DMS53 treated with DMSO at 0.1 percent for 48 hours (cell line): ENCODE data around the gene EXOC4.
"Not testable (repeated sequence)": the region's sequence is repeated elsewhere in the genome, so short reads cannot be mapped to it uniquely, and the experiment has no call there.

Experiments used
- DNase-seq: peaks from one replicate; lab custom pipeline; 2025; ENCODE audit not compliant: unreplicated experiment; lab: John Stamatoyannopoulos, UW

Gene EXOC4

DNA sequence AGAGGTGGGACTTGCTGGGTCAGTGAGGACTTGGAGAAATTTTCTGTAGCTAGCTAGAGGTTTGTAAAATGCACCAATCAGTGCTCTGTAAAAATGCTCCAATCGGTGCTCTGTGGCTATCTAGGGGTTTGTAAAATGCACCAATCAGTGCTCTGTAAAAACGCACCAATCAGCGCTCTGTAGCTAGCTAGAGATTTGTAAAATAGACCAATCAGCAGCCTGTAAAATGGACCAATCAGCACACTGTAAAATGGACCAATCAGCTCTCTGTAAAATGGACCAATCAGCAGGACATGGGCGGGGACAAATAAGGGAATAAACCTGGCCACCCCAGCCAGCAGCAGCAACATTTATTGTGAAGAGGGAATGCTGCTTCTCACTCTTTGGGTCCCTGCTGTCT is 526.7 kb downstream of the EXOC4 start:
- DNase-seq: not testable (repeated sequence)

GRCh38 chr7:133780912-133781311 is 528.0 kb downstream of the EXOC4 start:
- DNase-seq: no peak

GRCh38 chr7:133781486-133782090 is 528.7 kb downstream of the EXOC4 start:
- DNase-seq: no peak

- no peak for DNase-seq
These were observed 529.6 kb downstream of the EXOC4 start for GRCh38 chr7:133782470-133782869.

- DNase-seq: no peak
These were observed 530.4 kb downstream of the EXOC4 start for GRCh38 chr7:133783276-133783675.

DNA sequence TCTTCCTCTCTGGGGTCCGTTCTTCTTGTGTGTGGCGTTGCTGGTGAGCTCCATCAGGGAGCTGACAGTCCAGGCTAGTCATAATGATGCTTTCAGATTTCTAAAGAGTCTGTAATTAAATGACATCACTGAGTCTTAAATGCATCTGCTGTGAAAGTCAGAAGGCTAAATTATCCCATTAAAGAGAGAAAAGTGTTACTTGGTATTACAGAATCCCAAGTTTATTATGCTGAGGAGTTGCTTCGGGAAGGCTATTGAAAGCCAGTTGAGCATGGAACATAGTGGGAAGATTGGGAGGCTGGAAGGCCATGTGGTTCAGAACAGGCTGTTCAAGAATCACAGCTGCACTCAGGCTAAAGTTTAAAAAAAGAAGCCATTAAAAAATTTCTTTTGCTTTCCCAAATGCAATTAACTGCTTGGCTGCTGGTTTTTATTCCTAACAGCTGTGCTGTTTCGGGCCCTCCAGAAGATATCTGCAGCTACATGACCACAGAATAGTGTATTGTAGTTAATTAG is 531.7 kb downstream of the EXOC4 start:
- no peak for DNase-seq

DNA sequence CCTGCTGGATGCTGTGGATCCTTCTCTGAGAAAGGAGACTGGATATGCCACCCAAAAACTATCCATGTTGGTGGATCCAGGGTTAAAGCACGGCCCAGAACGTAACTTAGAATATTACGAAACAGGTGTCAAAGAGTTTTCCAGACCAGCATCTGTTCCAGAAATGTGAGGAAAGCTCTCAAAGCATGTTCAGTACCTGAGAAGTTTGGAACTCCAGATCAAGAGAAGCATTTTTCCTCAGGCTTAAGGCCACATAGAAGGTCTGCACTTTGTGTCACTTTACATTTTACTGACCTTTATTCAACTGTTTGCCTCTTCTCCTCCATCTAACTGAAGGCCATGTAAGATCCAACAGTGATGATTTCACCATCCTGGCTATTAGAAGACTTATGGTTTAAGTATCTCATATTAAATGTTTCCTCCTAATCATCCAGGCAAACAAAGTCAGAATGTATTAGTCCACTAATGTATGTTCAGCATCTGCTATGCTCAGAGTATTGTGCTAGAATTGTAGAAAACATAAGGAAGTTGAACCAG is 533.6 kb downstream of the EXOC4 start:
- no peak for DNase-seq

GRCh38 chr7:133789974-133790373 is 537.1 kb downstream of the EXOC4 start:
- no peak for DNase-seq

- no peak for DNase-seq
These were observed 538.0 kb downstream of the EXOC4 start for GRCh38 chr7:133790911-133791310.

DNA sequence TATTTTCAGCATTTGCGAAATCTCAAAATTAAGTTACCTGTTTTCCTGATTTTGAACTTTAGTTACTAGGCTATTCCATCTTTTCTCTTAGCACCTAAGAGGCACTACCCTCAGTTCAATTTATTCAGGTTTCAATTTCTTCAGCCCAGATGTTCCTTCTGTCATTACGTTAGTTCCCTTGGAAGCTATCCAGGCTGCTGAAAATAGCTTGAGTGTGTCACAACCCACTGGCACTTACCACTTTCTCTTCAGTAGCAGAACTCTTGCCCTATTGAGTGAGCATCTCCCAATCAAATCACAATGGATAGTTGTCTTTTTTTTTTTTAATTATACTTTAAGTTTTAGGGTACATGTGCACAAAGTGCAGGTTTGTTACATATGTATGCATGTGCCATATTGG is 541.6 kb downstream of the EXOC4 start:
- no peak for DNase-seq

DNA sequence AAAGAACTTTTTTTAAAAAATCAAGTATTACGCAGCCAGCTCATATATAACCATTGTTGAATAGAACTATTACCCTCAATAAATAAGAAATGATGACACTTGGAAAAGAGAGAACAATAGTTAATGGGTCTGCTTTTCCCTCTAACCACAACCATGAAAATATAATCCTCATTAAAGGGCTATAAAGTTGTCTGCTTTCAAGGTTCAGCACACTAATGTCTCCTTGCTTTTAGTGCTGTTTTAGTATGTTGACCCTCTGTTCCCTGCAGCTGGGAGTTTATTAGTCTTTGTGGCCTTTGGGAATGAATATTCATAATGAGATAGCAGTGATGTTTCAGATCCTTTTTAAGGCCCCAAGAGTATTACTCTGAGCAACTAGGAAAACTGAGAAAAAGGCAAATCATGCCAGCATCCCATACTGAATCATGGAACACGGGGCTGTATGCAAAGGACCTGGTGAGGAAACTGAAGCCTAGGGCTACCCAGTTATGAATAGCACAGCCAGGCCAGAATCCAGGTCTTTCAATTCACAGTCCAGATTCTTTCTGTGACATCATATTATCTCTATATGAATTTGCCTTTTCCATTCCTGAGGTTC is 542.3 kb downstream of the EXOC4 start:
- DNase-seq: no peak

GRCh38 chr7:133796782-133797745 is 544.2 kb downstream of the EXOC4 start:
- no peak for DNase-seq

DNA sequence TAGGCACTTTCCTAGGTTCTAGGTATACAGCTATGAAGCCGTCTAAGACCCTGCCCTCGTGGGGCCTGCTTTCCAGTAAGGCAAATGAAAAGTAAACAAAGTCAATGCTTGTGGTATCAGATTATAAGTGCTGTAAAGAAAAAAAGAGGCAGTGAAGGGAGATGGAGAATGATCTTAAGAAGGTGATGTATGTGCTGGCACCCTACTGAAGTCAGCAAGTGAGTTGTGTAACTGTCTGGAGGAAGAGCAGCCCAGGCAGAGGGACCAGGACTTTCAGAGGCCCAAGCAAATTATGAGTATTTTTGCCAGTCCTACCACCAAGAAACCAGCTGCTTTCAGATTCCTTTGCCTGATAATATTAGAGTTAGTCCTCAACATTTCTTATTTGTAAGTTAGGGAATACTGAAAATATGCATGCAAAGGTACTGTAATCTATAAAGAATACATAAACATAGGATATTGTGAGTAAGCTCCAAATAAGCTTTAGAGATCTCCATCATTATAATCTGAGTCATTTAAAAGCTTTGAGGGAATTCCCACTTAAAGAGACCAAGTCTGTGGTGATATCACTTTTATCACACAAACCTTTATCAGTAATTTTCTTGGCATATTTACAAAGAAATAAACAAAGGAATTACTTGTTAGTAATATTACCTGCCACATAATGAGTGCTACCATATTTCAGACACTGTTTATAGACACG is 545.1 kb downstream of the EXOC4 start:
- no peak for DNase-seq

DNA sequence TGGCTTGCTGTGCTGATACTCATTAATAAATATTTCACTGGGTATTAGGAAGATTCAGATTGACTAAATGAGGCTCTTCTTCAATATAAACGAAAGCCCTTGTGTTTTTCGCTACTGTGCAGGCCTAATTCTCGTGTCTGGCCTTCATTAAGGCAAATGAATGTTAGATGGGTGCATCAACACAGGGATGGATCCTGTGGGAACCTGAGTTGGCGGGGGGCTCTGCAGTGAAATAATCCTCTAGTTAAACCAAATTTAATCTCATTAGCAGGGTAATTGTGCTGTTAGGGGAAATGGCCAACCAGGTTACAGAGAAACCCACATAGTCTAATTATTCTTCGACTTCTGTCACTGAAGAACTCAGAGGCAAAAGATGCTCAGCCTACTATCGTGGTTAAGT is 548.5 kb downstream of the EXOC4 start:
- no peak for DNase-seq

- DNase-seq: no peak
These were observed 551.2 kb downstream of the EXOC4 start for GRCh38 chr7:133804127-133804526.

- DNase-seq: no peak
These were observed 552.5 kb downstream of the EXOC4 start for GRCh38 chr7:133805426-133805825.

GRCh38 chr7:133807624-133808492 is 555.0 kb downstream of the EXOC4 start:
- DNase-seq: no peak

DNA sequence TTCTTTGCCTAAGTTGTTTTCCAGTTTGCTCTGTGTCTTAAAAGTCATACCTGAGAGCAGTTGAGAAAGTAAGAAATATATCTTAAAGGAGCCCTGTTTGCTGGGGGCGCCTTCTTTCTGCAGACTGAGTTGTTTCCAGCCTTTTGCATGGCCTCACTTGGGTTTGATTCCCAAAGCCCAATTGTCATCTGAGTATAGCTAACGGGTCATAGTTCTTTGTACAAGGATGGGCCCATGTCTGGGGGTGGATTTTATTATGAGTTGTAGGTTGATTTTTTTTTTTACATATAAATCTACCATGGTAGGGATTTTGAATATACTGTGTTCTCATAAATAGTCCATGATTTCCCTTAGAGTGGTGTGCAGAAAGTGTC is 555.6 kb downstream of the EXOC4 start:
- DNase-seq: no peak

DNA sequence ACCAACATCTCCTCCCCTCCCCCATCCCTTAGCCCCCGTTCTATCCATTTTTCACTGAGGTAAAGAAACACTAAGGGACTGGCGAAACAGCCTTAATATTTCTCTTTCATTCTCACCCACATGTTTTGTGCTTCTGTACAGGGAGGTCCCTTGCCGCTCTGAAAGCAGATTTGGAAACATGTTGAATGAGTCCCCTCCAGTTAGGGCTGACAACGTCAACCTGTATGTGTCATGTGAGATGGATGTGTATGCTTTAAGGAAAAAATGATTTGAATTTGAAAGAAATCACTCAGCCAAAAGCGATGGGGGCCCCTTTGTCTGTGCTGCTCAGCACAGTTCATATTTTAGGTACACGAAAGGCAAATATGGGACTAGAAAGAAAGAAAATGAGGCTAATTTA is 560.0 kb downstream of the EXOC4 start:
- no peak for DNase-seq

DNA sequence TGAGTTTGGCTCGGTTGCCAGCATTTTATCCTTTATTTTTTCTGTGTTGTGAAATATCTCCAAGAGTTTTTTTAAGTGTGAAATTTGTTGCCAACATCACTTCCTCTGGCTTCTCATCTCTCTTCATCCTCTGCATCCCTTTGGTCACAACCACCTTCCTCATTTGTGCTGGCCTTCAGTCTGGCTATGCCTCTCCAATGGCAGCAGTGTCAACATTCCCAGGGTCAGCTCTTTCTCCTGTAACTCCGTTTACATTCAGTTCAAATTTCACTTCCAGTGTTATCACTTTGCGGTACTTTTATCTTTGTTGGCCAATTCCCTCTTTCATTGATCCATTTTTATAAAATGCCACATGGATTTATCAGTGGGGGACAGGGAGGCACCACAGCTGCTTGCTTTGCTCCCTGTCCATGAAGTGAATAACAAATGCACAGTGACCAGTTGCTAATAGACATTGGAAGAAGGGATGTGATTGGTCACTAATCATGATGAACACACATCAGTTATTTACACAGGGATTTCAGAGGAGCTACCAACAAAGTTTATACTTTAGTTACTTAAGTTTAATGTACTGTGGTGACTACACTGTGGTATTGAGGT is 562.8 kb downstream of the EXOC4 start:
- DNase-seq: no peak
